Mesothelial cell of epicardium (in vitro differentiated cells): ENCODE results near the gene RPS19BP1. TPM values are rescaled to one million over a fixed set of nuclear protein-coding genes. Genes with fewer than 3 reads are reported as not detected.
A peak's percentile ranks its signal among the peaks of the same experiment; 100 is the strongest.

ENCODE experiments used
- DNase-seq, 2 experiments: peaks; one replicate each; pipeline ENCODE4 v3.0.0; 2021; ENCODE audit warnings: low spot score in 2 of 2; ENCODE audit not compliant: unreplicated experiment in 2 of 2
- H3K27ac Mint-ChIP-seq: 2 replicates; pipeline ENCODE4 v1.8.0; 2021; ENCODE audit warnings: mixed read lengths
- H3K27me3 Mint-ChIP-seq: 2 replicates; pipeline ENCODE4 v1.8.0; 2021; ENCODE audit warnings: low read depth, mixed read lengths
- H3K36me3 Mint-ChIP-seq: 2 replicates; pipeline ENCODE4 v1.8.0; 2021; ENCODE audit warnings: mixed read lengths
- H3K4me1 Mint-ChIP-seq: 2 replicates; pipeline ENCODE4 v1.8.0; 2021; ENCODE audit warnings: mixed read lengths
- H3K4me3 Mint-ChIP-seq: 2 replicates; pipeline ENCODE4 v1.8.0; 2021; ENCODE audit warnings: mild to moderate bottlenecking, moderate library complexity, mixed read lengths
- H3K9me3 Mint-ChIP-seq: 2 replicates; pipeline ENCODE4 v1.8.0; 2021; ENCODE audit warnings: mixed read lengths
- total RNA-seq: library from RNA; stranded (reverse); gene quantifications from 3 replicates; pipeline ENCODE4 v1.2.1, GENCODE V29; 2021
- TF ChIP-seq, protein P1 (sequence below): fragments of 200-600 bp; sonication (generic); IDR thresholded peaks from one replicate; pipeline ENCODE4 v1.5.0; 2021; ENCODE audit warnings: antibody characterized with exemption; ENCODE audit not compliant: unreplicated experiment

Gene RPS19BP1
- total RNA-seq, 1 donor from 2014 or later, result 33.0 TPM

GRCh38 chr22:39558254-39558727 lies 25.7 kb upstream of the RPS19BP1 start:
- TF ChIP-seq, protein P1, sequence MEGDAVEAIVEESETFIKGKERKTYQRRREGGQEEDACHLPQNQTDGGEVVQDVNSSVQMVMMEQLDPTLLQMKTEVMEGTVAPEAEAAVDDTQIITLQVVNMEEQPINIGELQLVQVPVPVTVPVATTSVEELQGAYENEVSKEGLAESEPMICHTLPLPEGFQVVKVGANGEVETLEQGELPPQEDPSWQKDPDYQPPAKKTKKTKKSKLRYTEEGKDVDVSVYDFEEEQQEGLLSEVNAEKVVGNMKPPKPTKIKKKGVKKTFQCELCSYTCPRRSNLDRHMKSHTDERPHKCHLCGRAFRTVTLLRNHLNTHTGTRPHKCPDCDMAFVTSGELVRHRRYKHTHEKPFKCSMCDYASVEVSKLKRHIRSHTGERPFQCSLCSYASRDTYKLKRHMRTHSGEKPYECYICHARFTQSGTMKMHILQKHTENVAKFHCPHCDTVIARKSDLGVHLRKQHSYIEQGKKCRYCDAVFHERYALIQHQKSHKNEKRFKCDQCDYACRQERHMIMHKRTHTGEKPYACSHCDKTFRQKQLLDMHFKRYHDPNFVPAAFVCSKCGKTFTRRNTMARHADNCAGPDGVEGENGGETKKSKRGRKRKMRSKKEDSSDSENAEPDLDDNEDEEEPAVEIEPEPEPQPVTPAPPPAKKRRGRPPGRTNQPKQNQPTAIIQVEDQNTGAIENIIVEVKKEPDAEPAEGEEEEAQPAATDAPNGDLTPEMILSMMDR, result no peak
- peak overlapping the region; percentile 65 for H3K4me3 Mint-ChIP-seq
- H3K27ac Mint-ChIP-seq, result no peak overlapping the region
- peaks cover 8% of the 10 kb centered on the region for H3K4me1 Mint-ChIP-seq
- peaks cover 63% of the 10 kb centered on the region for H3K27me3 Mint-ChIP-seq
- DNase-seq, result no peak
- no peaks in the 10 kb centered on the region for H3K9me3 Mint-ChIP-seq
- no peaks in the 10 kb centered on the region for H3K36me3 Mint-ChIP-seq

DNA sequence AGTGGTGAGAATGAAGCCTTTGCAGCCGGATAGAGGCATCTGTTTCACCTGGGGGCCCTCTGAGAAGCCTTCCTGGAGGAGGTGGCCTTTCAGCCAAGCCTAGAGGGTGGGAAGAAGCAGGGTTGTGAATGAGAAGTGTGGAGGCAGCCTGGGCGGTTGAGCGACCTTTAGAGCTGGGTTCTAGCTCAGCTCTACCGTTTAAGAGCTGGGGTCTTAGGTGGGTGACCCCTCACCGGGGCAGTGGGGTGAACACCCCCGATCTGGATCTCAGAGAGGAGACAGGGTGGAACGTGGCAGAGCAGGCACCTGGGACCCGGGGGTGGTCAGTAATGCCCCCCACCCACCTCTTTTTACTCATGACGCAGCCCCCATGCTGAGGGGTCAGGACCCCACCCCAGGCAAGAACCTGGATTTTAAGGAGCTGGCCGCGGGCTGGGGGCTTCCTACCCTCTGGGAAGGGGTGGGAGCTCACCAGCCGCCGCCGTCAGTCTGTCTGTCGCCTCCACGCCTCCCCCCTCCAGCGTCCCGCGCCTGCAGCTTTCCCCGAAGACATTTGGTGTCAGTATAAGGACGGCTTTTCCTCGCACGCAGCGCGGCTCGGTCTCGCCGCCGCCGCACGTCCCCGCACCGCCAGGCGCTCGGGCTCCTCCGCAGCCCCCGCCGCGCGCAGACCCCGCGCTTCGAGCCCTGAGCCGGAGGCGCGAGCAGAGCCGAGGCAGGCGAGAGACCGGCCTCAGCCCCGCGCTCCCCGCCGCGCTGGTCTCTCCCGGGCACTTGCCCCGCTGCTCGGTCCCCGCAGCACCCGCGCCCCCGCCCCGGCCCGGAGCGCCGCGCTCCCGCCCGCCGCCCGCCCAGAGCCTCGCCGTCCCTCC lies 24.7 kb upstream of the RPS19BP1 start:
- H3K9me3 Mint-ChIP-seq, result no peaks in the 10 kb centered on the region
- DNase-seq, result peak in 1 of 2 experiments; percentile 54

GRCh38 chr22:39554151-39554550 lies 21.6 kb upstream of the RPS19BP1 start:
- no peaks in the 10 kb centered on the region for H3K9me3 Mint-ChIP-seq
- no peaks in the 10 kb centered on the region for H3K36me3 Mint-ChIP-seq
- TF ChIP-seq, protein P1, result no peak
- peaks cover 7% of the 10 kb centered on the region for H3K4me1 Mint-ChIP-seq
- DNase-seq, result no peak
- peaks cover 82% of the 10 kb centered on the region for H3K27me3 Mint-ChIP-seq
- H3K4me3 Mint-ChIP-seq, result no peak overlapping the region
- H3K27ac Mint-ChIP-seq, result no peak overlapping the region

More for the DNA sequence above, 24.7 kb upstream of the RPS19BP1 start:
- no peak overlapping the region for H3K27ac Mint-ChIP-seq
- H3K4me3 Mint-ChIP-seq, result peak overlapping the region; percentile 53
- TF ChIP-seq, protein P1, result no peak
- peaks cover 74% of the 10 kb centered on the region for H3K27me3 Mint-ChIP-seq
- H3K36me3 Mint-ChIP-seq, result no peaks in the 10 kb centered on the region
- peaks cover 8% of the 10 kb centered on the region for H3K4me1 Mint-ChIP-seq

- no peaks in the 10 kb centered on the region for H3K9me3 Mint-ChIP-seq
- DNase-seq, result no peak
- TF ChIP-seq, protein P1, result no peak
- H3K27ac Mint-ChIP-seq, result no peak overlapping the region
- peaks cover 82% of the 10 kb centered on the region for H3K27me3 Mint-ChIP-seq
- H3K4me3 Mint-ChIP-seq, result no peak overlapping the region
- no peaks in the 10 kb centered on the region for H3K36me3 Mint-ChIP-seq
- peaks cover 4% of the 10 kb centered on the region for H3K4me1 Mint-ChIP-seq
Measured at GRCh38 chr22:39553429-39553828, 20.9 kb upstream of the RPS19BP1 start.

DNA sequence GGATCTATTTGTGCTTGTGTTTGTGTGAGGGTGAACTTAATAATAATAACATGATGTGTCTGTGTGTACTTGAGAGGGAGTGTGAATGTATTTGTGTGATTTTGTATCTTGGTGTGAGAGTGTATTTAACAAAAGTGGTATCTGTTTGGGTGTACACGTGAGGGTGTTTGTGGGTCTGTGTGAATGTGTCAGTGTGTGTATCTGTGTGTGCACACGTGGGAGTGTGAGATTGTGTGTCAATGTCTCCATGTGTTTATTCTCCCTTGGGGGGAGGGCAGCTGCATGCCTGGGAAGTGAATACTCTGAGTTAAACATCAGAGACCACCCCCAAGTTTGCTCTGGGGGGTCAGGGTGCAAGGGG lies 15.0 kb upstream of the RPS19BP1 start:
- no peaks in the 10 kb centered on the region for H3K9me3 Mint-ChIP-seq
- no peaks in the 10 kb centered on the region for H3K36me3 Mint-ChIP-seq
- TF ChIP-seq, protein P1, result no peak
- DNase-seq, result no peak
- no peak overlapping the region for H3K27ac Mint-ChIP-seq
- H3K27me3 Mint-ChIP-seq, result peaks cover 85% of the 10 kb centered on the region
- no peak overlapping the region for H3K4me3 Mint-ChIP-seq
- peaks cover 2% of the 10 kb centered on the region for H3K4me1 Mint-ChIP-seq
